Measurements from ENCODE around the gene RNF215. TPM values are rescaled to one million over a fixed set of nuclear protein-coding genes. Genes with fewer than 3 reads are reported as not detected.

The RNF215 gene
- total and polyA plus RNA-seq, 2 of the 13 experiments (the other 11 are each of a cell fraction or from before 2014, with no cell fraction given): 5.3 to 6.1 TPM

DNA sequence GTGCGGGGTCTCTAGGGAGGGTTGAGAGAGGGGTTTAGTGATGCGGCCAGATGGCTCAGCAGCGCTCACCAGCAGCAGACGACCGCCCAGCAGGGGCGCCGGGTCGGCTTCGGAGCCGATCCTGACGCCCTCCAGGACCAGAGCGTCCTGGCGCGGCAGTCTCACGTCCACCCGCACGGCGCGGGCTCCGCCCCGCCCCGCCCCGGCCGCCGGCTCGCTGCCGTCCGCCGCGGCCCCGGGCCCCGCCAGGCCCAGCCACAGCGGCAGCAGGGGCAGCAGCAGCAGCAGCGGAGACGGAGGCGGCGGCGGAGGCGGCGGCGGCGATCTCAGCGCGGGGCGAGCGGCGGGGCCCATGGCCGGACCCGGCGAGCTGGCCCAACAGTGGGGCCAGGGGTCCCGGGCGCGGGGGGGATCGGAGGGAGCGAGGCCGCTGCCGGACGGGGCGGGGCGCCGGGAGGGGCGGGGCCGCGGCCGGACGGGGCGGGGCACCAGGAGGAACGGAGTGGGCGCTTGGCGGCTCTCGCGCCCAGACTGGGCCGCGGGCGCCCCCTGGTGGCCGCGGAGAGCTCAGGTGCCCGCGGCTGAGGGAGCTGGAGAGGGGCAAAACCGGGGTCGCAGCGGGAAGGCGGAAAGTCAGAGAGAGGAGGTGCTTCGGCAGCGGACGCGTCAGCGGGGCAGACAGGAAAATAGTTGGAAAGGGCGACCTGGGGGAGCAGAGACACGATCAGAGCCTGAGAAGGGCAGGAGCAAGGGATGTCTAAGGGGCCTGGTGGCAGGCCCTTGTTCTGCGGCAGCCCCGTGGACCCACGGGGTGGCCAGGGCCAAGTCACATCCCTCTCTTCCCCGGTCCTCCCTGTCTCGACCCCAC, at the start of gene RNF215 (continued):
- no peak for TF ChIP-seq ZNF768 (CRISPR knock-in tag; IDR thresholded peaks at IDR 0.05)
- TF ChIP-seq, protein P1, sequence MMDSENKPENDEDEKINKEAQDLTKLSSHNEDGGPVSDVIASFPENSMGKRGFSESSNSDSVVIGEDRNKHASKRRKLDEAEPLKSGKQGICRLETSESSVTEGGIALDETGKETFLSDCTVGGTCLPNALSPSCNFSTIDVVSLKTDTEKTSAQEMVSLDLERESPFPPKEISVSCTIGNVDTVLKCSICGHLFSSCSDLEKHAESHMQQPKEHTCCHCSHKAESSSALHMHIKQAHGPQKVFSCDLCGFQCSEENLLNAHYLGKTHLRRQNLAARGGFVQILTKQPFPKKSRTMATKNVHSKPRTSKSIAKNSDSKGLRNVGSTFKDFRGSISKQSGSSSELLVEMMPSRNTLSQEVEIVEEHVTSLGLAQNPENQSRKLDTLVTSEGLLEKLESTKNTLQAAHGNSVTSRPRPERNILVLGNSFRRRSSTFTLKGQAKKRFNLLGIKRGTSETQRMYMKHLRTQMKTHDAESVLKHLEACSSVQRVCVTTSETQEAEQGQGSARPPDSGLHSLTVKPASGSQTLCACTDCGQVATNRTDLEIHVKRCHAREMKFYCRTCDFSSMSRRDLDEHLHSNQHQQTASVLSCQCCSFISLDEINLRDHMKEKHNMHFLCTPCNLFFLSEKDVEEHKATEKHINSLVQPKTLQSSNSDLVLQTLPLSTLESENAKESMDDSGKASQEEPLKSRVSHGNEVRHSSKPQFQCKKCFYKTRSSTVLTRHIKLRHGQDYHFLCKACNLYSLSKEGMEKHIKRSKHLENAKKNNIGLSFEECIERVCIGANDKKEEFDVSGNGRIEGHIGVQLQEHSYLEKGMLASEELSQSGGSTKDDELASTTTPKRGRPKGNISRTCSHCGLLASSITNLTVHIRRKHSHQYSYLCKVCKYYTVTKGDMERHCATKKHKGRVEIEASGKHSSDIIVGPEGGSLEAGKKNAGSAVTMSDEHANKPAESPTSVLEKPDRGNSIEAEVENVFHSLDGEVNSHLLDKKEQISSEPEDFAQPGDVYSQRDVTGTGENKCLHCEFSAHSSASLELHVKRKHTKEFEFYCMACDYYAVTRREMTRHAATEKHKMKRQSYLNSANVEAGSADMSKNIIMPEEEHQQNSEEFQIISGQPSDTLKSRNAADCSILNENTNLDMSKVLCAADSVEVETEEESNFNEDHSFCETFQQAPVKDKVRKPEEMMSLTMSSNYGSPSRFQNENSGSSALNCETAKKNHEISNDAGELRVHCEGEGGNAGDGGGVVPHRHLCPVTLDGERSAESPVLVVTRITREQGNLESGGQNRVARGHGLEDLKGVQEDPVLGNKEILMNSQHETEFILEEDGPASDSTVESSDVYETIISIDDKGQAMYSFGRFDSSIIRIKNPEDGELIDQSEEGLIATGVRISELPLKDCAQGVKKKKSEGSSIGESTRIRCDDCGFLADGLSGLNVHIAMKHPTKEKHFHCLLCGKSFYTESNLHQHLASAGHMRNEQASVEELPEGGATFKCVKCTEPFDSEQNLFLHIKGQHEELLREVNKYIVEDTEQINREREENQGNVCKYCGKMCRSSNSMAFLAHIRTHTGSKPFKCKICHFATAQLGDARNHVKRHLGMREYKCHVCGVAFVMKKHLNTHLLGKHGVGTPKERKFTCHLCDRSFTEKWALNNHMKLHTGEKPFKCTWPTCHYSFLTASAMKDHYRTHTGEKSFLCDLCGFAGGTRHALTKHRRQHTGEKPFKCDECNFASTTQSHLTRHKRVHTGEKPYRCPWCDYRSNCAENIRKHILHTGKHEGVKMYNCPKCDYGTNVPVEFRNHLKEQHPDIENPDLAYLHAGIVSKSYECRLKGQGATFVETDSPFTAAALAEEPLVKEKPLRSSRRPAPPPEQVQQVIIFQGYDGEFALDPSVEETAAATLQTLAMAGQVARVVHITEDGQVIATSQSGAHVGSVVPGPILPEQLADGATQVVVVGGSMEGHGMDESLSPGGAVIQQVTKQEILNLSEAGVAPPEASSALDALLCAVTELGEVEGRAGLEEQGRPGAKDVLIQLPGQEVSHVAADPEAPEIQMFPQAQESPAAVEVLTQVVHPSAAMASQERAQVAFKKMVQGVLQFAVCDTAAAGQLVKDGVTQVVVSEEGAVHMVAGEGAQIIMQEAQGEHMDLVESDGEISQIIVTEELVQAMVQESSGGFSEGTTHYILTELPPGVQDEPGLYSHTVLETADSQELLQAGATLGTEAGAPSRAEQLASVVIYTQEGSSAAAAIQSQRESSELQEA (CRISPR knock-in tag; IDR thresholded peaks at IDR 0.05; ENCODE audit: not compliant biosample characterization): no peak
- TF ChIP-seq, protein P2, sequence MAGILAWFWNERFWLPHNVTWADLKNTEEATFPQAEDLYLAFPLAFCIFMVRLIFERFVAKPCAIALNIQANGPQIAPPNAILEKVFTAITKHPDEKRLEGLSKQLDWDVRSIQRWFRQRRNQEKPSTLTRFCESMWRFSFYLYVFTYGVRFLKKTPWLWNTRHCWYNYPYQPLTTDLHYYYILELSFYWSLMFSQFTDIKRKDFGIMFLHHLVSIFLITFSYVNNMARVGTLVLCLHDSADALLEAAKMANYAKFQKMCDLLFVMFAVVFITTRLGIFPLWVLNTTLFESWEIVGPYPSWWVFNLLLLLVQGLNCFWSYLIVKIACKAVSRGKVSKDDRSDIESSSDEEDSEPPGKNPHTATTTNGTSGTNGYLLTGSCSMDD (CRISPR knock-in tag; IDR thresholded peaks at IDR 0.05): no peak
- no peak for TF ChIP-seq ZKSCAN5 (CRISPR knock-in tag; IDR thresholded peaks at IDR 0.05)
- no peak for TF ChIP-seq RBM39 (IDR thresholded peaks at IDR 0.05; ENCODE audit: low read depth, low read length, poor library complexity, severe bottlenecking)
- no peak for TF ChIP-seq BCL6 (CRISPR knock-in tag; IDR thresholded peaks at IDR 0.05)
- no peak for TF ChIP-seq SP1 (IDR thresholded peaks at IDR 0.05)
- peak; percentile 38; the same call in 1 of the 2 replicates for TF ChIP-seq SP1 (CRISPR knock-in tag; IDR thresholded peaks at IDR 0.05)
- TF ChIP-seq SRY (CRISPR knock-in tag; IDR thresholded peaks at IDR 0.05): no peak
- no peak for TF ChIP-seq SIN3A (IDR thresholded peaks at IDR 0.05; ENCODE audit: borderline replicate concordance, low read depth, low read length)
- no peak for TF ChIP-seq ZNF652 (CRISPR knock-in tag; IDR thresholded peaks at IDR 0.05; ENCODE audit: borderline replicate concordance, low read depth)
- TF ChIP-seq ZNF207 (IDR thresholded peaks at IDR 0.05; ENCODE audit: borderline replicate concordance): no peak
- TF ChIP-seq, protein P3, sequence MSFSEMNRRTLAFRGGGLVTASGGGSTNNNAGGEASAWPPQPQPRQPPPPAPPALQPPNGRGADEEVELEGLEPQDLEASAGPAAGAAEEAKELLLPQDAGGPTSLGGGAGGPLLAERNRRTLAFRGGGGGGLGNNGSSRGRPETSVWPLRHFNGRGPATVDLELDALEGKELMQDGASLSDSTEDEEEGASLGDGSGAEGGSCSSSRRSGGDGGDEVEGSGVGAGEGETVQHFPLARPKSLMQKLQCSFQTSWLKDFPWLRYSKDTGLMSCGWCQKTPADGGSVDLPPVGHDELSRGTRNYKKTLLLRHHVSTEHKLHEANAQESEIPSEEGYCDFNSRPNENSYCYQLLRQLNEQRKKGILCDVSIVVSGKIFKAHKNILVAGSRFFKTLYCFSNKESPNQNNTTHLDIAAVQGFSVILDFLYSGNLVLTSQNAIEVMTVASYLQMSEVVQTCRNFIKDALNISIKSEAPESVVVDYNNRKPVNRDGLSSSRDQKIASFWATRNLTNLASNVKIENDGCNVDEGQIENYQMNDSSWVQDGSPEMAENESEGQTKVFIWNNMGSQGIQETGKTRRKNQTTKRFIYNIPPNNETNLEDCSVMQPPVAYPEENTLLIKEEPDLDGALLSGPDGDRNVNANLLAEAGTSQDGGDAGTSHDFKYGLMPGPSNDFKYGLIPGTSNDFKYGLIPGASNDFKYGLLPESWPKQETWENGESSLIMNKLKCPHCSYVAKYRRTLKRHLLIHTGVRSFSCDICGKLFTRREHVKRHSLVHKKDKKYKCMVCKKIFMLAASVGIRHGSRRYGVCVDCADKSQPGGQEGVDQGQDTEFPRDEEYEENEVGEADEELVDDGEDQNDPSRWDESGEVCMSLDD (CRISPR knock-in tag; IDR thresholded peaks at IDR 0.05; ENCODE audit: borderline replicate concordance): no peak
- no peak for TF ChIP-seq ZNF790 (CRISPR knock-in tag; IDR thresholded peaks at IDR 0.05; ENCODE audit: borderline replicate concordance)
- no peak for TF ChIP-seq KAT2B (IDR thresholded peaks at IDR 0.05; ENCODE audit: borderline replicate concordance, low read depth, low read length)
- TF ChIP-seq, protein P4, sequence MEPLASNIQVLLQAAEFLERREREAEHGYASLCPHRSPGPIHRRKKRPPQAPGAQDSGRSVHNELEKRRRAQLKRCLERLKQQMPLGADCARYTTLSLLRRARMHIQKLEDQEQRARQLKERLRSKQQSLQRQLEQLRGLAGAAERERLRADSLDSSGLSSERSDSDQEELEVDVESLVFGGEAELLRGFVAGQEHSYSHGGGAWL (CRISPR knock-in tag; IDR thresholded peaks at IDR 0.05): no peak
- TF ChIP-seq HNRNPH1 (optimal IDR thresholded peaks at IDR 0.05; ENCODE audit: low read depth, low read length): no peak
